Measurements from ENCODE around the gene TMEM169. TPM values are rescaled to one million over a fixed set of nuclear protein-coding genes. Genes with fewer than 3 reads are reported as not detected.

The TMEM169 gene
- total and polyA plus RNA-seq, 2 of the 13 experiments (the other 11 are each of a cell fraction or from before 2014, with no cell fraction given) = 1.5 to 4.5 TPM

DNA sequence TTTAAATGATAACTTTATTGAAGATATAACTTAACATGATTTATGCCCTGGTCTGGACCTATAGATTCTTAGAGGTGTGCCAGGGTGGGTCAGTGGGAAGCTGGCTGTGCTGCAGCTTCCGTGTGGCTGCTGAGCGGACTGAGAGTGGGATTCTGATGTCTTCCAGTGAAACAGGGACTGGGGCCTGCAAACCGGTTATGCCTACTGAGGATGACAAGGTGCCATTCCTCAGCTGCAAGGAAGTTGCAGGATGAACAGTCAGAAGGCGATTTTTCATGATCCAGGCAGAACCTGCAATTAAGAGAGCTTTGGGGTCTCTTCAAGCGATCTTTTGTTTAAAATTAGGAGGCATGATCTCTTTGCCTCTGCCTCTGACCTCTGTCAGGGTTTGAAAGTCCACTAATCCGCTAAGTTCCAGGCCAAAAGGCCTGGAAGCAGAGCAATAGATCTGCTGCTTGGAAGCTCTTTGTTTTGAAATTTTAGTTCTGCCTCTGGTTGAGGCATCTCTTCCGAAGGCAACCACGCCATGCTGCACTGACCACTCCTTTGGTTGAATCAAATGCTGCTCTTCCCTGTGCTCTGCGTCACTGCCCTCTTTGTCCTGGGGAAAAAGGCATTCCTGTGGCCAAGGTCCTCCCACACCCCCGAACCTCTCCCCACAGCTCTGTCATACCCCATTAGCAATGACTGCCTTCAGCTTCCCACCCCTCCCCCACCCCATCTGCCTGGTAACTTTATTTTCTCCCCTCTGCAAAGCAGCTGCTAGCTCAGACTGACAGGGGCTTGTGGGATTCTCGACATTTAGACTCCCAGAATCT lies 2.0 kb downstream of the TMEM169 start (continued):
- TF ChIP-seq, protein P1, sequence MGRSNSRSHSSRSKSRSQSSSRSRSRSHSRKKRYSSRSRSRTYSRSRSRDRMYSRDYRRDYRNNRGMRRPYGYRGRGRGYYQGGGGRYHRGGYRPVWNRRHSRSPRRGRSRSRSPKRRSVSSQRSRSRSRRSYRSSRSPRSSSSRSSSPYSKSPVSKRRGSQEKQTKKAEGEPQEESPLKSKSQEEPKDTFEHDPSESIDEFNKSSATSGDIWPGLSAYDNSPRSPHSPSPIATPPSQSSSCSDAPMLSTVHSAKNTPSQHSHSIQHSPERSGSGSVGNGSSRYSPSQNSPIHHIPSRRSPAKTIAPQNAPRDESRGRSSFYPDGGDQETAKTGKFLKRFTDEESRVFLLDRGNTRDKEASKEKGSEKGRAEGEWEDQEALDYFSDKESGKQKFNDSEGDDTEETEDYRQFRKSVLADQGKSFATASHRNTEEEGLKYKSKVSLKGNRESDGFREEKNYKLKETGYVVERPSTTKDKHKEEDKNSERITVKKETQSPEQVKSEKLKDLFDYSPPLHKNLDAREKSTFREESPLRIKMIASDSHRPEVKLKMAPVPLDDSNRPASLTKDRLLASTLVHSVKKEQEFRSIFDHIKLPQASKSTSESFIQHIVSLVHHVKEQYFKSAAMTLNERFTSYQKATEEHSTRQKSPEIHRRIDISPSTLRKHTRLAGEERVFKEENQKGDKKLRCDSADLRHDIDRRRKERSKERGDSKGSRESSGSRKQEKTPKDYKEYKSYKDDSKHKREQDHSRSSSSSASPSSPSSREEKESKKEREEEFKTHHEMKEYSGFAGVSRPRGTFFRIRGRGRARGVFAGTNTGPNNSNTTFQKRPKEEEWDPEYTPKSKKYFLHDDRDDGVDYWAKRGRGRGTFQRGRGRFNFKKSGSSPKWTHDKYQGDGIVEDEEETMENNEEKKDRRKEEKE (IDR thresholded peaks at IDR 0.05) = no peak
- TF ChIP-seq, protein P2, sequence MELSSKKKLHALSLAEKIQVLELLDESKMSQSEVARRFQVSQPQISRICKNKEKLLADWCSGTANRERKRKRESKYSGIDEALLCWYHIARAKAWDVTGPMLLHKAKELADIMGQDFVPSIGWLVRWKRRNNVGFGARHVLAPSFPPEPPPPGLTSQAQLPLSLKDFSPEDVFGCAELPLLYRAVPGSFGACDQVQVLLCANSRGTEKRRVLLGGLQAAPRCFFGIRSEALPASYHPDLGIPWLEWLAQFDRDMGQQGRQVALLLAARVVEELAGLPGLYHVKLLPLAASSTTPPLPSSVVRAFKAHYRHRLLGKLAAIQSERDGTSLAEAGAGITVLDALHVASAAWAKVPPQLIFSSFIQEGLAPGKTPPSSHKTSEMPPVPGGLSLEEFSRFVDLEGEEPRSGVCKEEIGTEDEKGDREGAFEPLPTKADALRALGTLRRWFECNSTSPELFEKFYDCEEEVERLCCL (CRISPR knock-in tag; IDR thresholded peaks at IDR 0.05; ENCODE audit: borderline replicate concordance) = 0 out of 2 replicates have a peak, but pooled peaks have one; percentile 31
- TF ChIP-seq SIN3A (IDR thresholded peaks at IDR 0.05; ENCODE audit: borderline replicate concordance, low read depth, low read length) (peak; percentile 47; the same call in 1 of the 2 replicates), MXD4 (CRISPR knock-in tag; IDR thresholded peaks at IDR 0.05) (no peak), CREM (IDR thresholded peaks at IDR 0.05) (no peak; the same call in 1 of the 2 replicates), CREM (CRISPR knock-in tag; IDR thresholded peaks at IDR 0.05) (no peak), ZNF557 (CRISPR knock-in tag; IDR thresholded peaks at IDR 0.05) (no peak), GTF2F1 (IDR thresholded peaks at IDR 0.05; ENCODE audit: low read length) (no peak), SETDB1 (CRISPR knock-in tag; IDR thresholded peaks at IDR 0.05; ENCODE audit: borderline replicate concordance) (no peak), RXRB (CRISPR knock-in tag; IDR thresholded peaks at IDR 0.05; ENCODE audit: borderline replicate concordance) (peak; percentile 7; the same call in 1 of the 2 replicates), ZNF331 (CRISPR knock-in tag; IDR thresholded peaks at IDR 0.05) (0 out of 2 replicates have a peak, but pooled peaks have one; percentile 15), GPN1 (CRISPR knock-in tag; IDR thresholded peaks at IDR 0.05; ENCODE audit: borderline replicate concordance) (no peak), ZNF839 (CRISPR knock-in tag; IDR thresholded peaks at IDR 0.05; ENCODE audit: borderline replicate concordance) (no peak), MED1 (CRISPR knock-in tag; IDR thresholded peaks at IDR 0.05) (0 out of 2 replicates have a peak, but pooled peaks have one; percentile 15), KDM5B (CRISPR knock-in tag; IDR thresholded peaks at IDR 0.05; ENCODE audit: borderline replicate concordance) (peak; percentile 64; the same call in 1 of the 2 replicates), RFXANK (CRISPR knock-in tag; IDR thresholded peaks at IDR 0.05) (no peak), ARNTL (CRISPR knock-in tag; IDR thresholded peaks at IDR 0.05) (no peak)
- TF ChIP-seq, protein P3, sequence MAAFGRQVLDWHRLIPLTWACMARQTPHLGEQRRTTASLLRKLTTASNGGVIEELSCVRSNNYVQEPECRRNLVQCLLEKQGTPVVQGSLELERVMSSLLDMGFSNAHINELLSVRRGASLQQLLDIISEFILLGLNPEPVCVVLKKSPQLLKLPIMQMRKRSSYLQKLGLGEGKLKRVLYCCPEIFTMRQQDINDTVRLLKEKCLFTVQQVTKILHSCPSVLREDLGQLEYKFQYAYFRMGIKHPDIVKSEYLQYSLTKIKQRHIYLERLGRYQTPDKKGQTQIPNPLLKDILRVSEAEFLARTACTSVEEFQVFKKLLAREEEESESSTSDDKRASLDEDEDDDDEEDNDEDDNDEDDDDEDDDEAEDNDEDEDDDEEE (CRISPR knock-in tag; IDR thresholded peaks at IDR 0.05) = 0 out of 2 replicates have a peak, but pooled peaks have one; percentile 42
- TF ChIP-seq, protein P4, sequence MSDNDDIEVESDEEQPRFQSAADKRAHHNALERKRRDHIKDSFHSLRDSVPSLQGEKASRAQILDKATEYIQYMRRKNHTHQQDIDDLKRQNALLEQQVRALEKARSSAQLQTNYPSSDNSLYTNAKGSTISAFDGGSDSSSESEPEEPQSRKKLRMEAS (IDR thresholded peaks at IDR 0.05) = peak; percentile 56
- TF ChIP-seq, protein P5, sequence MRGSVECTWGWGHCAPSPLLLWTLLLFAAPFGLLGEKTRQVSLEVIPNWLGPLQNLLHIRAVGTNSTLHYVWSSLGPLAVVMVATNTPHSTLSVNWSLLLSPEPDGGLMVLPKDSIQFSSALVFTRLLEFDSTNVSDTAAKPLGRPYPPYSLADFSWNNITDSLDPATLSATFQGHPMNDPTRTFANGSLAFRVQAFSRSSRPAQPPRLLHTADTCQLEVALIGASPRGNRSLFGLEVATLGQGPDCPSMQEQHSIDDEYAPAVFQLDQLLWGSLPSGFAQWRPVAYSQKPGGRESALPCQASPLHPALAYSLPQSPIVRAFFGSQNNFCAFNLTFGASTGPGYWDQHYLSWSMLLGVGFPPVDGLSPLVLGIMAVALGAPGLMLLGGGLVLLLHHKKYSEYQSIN (CRISPR knock-in tag; IDR thresholded peaks at IDR 0.05; ENCODE audit: borderline replicate concordance) = no peak
- TF ChIP-seq, protein P6, sequence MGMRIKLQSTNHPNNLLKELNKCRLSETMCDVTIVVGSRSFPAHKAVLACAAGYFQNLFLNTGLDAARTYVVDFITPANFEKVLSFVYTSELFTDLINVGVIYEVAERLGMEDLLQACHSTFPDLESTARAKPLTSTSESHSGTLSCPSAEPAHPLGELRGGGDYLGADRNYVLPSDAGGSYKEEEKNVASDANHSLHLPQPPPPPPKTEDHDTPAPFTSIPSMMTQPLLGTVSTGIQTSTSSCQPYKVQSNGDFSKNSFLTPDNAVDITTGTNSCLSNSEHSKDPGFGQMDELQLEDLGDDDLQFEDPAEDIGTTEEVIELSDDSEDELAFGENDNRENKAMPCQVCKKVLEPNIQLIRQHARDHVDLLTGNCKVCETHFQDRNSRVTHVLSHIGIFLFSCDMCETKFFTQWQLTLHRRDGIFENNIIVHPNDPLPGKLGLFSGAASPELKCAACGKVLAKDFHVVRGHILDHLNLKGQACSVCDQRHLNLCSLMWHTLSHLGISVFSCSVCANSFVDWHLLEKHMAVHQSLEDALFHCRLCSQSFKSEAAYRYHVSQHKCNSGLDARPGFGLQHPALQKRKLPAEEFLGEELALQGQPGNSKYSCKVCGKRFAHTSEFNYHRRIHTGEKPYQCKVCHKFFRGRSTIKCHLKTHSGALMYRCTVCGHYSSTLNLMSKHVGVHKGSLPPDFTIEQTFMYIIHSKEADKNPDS (CRISPR knock-in tag; IDR thresholded peaks at IDR 0.05) = 0 out of 2 replicates have a peak, but pooled peaks have one; percentile 23
